HG02973 (cell line): Measurements from ENCODE around the gene DHDDS.
A peak's percentile ranks its signal among the peaks of the same experiment; 100 is the strongest.
"Not testable (repeated sequence)": the region's sequence is repeated elsewhere in the genome, so short reads cannot be mapped to it uniquely, and the experiment has no call there.

Source experiments
- ATAC-seq: cut with Tn5 transposase; IDR thresholded peaks from one replicate; pipeline ENCODE4 v1.9.1; 2021; ENCODE audit warnings: moderate library complexity; ENCODE audit not compliant: unreplicated experiment

The DHDDS gene

DNA sequence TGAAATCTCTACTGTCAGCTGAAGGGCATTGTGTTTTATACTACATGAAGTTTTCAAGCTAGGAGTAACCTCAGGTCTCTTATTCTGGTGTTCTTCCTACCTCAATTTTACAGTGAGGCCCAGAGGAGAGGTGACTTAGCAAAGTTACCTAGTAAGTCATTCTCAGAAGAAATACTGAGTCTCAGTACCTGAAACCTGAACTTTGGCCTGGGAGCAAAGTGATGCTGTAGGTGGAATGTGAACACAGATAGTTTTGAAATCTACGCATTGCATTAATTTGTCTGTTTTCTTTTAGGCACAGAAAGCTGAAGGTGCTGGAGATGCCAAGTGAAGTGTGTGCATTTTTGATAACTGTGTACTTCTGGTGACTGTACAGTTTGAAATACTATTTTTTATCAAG lies 42.7 kb downstream of the DHDDS start:
- ATAC-seq: no peak

DNA sequence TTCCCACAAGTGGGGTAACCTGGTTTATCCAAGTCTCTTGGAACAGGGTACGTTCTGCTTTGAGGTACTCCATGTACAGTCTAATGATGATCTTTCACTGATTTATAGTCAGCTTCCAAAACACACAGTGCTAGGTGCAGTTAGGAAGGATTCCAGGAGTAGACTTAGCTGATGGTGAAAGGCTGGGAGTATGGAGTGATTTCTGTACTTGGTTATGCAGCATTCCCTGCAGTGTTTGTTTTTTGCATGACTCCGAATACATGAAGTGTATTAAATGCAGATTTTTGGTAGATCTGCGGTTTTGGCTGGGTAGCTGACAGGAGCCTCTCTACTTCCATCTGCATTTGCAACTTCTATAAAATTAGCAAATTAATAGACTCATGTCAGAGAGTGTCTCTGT lies 43.9 kb downstream of the DHDDS start:
- ATAC-seq: no peak

DNA sequence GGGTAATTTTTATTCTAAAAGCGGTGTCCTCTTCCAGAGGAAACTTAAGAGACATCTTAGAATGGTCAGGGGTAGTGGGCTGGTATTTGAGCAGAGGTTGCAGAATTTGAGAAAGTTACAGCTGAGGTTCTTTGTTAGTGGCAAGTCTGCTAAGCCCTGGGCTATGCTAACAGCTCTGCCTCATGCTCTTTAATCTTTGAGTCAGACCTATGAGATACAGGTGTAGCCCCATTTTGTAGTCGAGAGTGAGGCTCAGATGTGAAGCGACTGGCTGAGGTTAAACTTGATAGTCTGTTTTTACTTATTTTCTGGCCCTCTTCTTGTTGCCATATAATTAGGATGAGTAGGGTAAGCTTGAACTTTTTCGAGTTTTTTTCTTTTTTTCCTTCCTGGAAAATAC lies 44.8 kb downstream of the DHDDS start:
- ATAC-seq: no peak

DNA sequence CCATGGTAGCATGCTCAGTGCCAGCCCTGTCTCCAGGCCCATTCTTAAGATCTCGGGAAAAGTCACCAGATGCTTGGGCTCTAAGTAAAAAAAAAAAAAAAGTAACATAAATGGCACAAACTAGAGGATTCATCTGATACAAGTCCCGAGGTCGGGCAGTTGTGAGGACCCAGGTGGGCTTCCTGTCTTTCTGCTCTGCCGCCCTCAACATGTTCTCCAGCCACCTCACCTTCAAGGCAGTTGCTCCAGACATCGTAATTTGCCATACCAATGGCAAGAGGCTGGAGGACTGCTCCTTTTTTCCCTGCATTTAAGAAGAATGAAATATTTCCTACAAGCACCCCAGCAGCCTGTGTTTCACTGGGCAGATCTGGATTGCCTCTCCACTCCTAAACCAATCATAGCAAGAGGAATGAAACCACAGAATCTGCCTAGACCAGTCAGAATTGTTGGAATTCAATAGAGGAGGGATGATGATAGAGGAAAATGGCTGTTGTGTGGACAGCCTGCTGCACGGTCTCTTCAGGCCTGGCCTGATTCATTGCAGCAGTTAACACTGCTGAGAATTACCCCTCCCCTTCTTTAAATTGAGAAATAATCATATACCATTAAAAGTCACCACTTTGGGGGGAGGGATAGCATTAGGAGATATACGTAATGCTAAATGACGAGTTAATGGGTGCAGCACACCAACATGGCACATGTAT lies 45.5 kb downstream of the DHDDS start:
- no peak for ATAC-seq

DNA sequence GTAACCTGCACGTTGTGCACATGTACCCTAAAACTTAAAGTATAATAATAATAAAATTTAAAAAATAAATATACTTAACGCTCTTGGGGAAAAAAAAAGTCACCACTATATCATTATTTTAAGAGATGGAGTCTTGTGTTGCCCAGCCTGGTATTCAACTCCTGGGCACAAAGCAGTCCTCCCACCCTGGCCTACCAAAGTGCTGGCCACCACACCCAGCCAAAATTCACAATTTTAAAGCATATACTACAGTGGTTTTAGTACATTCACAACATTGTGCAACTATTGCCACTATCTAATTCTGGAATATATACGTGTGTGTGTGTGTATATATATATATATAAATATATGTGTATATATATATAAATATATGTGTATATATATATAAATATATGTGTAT lies 46.0 kb downstream of the DHDDS start:
- no peak for ATAC-seq

DNA sequence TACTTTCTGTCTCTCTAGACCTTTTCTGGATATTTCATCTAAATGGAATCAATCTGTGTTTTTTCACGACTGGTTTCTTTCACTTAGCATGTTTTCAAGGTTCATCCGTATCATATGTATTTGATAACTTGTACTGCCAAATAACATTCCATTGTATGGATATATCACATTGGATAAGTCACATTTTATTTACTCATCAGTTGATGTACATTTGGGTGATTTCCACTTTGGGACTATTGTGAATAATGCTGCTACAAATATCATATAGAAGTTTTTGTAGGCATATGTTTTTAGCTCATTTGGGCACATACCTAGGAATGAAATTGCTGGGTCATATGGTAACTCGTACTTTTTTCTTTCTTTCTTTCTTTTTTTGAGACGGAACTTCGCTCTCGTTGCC lies 46.9 kb downstream of the DHDDS start:
- ATAC-seq: no peak

DNA sequence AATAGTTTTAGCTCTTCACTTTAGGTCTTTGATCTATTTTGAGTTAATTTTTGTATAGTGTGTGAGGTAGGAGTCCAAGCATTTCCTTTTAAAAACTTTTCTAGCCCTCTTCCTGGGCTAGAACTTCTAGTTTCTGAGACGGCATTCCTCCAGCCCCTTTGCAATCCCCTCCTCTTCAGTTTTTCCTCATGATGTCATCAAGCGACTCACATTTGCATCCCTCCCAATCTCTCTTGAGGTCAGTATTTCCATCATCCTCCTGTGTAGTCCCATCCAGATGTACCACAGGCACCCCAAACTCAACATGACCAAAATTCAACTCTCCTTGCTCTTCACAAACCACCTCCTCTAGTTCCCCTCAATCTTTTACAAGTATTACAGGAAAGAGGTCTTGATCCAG lies 50.8 kb downstream of the DHDDS start:
- no peak for ATAC-seq

DNA sequence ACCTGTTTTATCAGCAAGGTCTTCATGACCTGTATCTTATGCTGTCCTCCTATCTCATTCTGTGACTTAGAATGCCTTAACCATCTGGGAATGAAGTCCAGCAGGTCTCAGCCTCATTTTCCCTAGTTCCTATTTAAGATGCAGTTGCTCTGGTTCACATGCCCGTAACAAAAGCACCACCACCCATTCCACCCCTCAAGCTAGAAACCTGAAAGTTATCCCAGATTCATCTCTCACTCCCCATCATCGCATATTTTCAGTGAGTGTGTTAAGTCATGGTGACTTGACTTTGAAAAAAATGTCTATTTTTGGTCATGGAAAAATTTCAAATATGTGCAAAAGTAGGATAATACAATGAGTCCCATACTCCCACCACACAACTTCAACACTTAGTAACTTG lies 51.9 kb downstream of the DHDDS start:
- ATAC-seq: no peak

DNA sequence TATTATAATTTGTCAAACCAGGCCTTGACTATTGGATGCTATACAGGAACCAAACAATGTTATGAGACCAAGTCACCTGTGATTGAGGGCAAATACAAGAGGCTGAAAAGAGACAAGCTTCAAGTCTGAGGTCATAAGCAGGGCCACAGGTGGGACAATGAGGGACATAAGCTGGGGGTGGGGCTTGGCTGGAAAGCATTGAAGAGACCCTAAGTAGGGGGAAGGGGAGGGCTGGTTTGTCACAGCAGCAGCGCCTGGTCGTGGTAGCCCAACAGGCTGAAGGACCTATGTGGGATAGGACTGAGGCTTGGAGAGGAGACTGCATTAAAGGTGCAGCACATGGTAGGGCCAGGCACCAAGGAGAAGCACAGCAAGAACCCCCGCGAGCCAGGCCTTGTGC lies 58.0 kb downstream of the DHDDS start:
- ATAC-seq: no peak

DNA sequence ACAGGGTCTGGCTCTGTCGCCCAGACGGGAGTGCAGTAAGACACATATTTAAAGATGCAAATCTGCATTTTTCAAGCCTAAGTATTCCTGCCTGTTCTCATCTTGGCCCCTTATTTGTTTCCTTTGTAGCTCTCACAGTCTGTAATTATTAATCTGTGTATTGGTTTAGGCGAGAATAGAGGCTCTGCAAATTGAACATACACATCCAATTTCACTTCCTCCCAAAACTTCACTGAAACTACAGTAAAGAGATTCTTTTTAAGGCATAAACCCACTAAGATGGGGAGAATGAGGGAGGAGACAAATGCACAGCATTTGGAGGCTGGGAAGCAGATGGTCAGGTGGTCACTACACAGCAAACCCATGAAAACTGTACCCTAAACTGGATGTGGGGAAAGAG lies 61.1 kb downstream of the DHDDS start:
- ATAC-seq: no peak

DNA sequence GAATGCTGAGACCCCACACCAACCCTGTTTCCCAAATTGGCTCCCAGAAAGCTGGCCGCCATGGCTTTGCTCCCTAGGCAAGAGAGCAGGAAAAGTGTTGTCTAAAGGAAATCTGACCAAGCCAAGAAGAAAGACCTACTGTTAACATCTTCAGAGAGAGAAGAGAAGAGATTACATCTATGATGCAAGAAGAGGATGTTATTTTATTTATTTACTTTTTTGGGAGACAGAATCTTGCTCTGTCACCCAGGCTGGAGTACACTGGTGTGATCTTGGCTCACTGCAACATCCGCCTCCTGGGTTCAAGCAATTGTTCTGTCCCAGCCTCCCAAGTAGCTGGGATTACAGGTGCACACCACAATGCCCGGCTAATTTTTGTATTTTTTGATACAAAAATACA lies 61.8 kb downstream of the DHDDS start:
- ATAC-seq: no peak

DNA sequence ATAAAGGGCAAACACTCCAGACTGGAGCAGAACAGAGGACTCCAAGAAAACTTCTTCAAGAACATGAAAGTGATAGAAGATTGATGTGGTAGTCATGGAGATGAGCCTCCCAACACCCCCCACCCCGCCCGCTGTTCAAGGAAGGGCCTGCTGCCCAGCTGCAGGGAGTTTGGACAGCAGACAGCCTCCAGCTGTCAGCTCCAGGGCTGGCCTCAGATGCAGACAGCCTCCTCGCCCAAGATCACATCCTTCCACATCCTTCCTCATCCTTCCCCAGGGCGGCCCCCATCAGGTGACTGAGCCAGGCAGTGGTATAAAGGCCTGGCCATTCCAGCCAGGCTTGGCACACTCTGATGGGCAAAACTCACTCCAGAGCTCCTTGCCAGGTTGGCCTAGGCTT lies 64.7 kb downstream of the DHDDS start:
- ATAC-seq: no peak

DNA sequence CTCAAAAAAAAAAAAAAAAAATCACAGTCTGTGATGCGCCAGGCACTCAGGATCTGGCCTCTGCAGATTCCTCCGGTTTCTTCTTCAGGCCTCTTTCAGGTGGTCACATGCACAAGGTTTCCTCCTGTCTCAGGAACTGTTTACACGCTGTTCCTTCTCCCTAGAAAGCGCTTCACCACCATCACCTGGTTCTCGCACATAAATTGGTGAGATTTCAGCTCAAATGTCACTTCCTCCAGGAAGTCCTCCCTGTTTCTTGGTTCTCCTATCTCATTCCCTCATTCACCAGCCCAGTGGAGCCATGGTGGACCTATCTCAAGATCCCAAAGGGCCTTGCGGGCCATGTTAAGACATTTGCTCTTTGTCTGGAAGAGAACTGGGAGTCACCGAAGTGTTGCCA lies 66.8 kb downstream of the DHDDS start:
- ATAC-seq: no peak

DNA sequence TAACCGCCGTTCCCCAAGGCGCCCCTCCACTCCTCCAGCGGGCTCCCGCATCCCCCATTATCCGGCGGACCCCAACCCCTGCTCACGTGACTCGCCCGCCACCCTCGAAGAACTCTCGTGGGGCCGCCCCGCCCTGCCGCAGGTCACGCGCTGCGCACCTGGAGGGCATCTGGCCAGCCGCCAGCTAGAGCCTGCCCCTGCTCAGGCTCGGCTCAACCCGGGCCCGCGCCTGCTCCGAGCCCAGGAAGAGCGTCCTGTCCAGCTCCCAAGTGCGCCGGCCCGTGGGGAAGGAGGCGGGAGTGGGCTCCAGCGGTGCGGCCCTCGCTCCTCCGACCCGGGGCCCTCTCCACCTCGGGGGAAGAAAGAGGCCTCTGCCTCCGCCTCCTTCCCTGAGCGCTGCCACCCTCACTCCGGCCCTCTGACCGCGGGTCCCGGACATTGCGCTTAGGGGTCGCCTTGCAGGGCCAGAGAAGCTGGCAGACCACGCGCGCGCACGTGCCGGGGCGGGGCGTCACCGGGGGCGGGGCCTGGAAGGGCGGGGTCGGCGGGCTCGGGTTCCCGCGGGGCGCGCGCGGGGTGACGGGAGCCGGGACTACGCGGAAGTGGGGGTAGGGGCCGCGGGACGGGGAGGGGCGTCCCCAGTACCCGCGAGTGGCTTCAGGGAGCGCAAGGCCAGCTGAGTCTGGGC lies 68.5 kb downstream of the DHDDS start:
- ATAC-seq: peak; percentile 54

DNA sequence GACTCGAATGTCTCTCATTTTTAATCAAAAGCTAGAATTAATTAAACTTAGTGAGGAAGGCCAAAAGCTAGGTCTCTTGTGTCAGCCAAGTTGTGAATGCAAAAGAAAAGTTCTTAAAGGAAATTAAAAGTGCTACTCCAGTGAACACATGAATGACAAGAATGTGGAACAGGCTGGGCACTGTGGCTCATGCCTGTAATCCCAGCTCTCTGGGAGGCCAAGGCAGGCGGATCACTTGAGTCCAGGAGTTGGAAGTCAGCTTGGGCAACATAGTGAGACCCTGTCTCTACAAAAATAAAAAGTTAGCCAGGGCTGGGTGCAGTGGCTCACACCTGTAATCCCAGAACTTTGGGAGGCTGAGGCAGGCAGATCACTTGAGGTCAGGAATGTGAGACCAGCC lies 78.6 kb downstream of the DHDDS start:
- ATAC-seq: not testable (repeated sequence)

DNA sequence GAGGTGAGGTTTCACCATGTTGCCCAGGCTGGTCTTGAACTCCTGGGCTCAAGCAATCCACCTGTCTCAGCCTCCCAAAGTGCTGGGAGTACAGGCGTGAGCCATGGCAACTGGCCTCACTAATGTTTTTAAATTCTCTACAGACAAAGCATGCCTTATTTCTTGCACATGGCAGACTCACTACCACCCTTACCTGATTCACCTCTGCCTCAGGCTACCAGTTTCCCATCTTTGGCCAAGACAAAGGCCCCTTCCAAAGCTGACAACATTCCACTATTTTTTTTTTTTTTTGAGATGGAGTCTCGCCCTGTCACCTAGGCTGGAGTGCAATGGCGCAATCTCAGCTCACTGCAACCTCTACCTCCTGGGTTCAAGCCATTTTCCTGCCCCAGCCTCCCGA lies 83.7 kb downstream of the DHDDS start:
- ATAC-seq: not testable (repeated sequence)

DNA sequence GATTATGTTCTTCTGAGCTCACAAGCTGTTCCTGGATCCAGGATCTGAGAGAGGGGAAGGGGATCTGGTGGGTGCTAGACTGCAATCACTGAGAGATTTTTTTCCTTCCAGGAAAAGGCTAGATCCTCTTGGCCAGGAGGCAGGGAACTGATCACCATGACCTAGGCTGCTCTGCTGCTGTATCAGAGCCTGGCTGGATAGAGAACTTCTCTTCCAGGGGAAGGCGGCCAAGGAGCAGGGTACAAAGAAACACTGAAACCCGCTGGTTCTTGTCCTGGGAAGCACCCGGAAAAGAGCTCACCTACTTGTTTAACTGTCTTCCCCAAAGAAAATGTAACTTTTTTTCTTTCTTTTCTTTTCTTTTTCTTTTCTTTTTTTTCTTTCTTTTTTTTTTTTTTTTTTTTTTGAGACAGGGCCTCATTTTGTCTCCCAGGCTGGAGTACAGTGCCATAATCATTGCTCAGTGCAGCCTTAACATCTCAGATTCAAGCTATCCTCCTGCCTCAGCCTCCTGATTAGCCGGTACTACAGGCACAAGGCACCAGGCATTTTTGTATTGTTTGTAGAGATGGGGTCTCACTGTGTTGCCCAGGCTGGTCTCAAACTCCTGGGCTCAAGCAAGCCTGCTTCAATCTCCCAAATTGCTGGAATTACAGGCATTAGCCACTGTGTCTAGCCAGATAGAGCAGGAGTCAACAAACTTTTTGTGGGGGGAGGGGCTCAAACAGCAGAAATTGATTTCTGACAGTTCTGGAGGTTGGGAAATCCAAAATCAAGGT lies 85.1 kb downstream of the DHDDS start:
- no peak for ATAC-seq

DNA sequence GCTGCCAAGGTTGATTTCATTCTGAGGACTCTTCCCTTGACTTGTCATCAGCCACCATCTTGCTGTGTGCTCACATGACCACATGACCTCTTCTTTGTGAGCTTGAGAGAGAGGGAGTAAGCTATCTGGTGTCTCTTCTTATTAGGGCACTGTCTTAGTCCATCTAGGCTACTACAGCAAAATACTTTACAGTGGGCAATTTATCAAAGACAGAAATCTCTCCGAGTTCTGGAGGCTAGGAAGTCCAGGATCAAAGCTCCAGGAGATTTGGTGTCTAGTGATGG lies 85.6 kb downstream of the DHDDS start:
- ATAC-seq: no peak

DNA sequence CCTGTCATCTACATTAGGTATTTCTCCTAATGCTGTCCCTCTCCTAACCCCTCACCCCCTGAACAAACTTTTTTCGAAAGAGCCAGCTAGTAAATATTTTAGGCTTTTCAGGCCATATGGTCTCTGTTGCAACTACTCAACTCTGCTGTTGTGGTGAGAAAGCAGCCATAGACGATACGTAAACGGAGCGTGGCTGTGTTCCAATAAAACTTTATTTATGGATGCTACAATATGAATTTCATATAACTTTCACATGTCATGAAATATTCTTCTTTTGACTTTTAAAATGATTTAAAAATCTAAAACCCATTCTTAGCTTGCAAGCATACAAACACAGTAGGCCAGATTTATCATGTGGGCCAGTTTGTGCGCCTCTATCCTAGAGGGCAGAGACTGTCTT lies 86.2 kb downstream of the DHDDS start:
- ATAC-seq: no peak

DNA sequence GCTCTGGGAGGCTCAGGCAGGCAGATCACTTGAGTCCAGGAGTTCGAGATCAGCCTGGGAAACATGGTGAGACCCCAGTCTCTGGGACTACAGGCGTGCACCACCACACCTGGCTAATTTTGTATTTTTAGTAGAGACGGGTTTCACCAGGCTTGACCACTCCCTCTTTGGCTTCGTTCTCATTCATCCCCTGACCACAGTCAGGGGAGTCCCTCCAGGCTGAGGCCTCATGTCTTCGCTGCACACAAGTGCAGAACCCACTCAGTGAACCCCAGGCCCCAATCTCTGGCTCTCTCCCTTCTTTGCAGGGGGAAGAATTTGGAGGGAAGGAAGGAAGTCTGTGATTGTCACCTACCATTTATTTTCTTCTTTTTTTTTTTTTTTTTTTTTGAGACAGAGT lies 88.2 kb downstream of the DHDDS start:
- ATAC-seq: no peak
